NCI-H2029 treated with DMSO at 0.1 percent for 48 hours (cell line): ENCODE results near the gene NUMB.
A peak's percentile ranks its signal among the peaks of the same experiment; 100 is the strongest.
"Not testable (repeated sequence)": the region's sequence is repeated elsewhere in the genome, so short reads cannot be mapped to it uniquely, and the experiment has no call there.

Experiments used
- DNase-seq: peaks from one replicate; lab custom pipeline; 2025; lab: John Stamatoyannopoulos, UW

Gene NUMB

GRCh38 chr14:73465823-73466532 is 7.6 kb upstream of the NUMB start:
- no peak for DNase-seq

GRCh38 chr14:73463411-73463810 is 5.1 kb upstream of the NUMB start:
- DNase-seq: no peak

- no peak for DNase-seq
These were observed 4.5 kb upstream of the NUMB start for GRCh38 chr14:73462815-73463214.

GRCh38 chr14:73462048-73462715 is 3.8 kb upstream of the NUMB start:
- DNase-seq: peak; percentile 55

- DNase-seq: no peak
These were observed 3.2 kb upstream of the NUMB start for GRCh38 chr14:73461478-73462047.

- DNase-seq: no peak
These were observed 2.4 kb upstream of the NUMB start for GRCh38 chr14:73460691-73461127.

GRCh38 chr14:73459959-73460358 is 1.6 kb upstream of the NUMB start:
- DNase-seq: no peak

- no peak for DNase-seq
These were observed 493 bp downstream of the NUMB start for GRCh38 chr14:73457924-73458182.

GRCh38 chr14:73457041-73457923 is 1.1 kb downstream of the NUMB start:
- DNase-seq: no peak

- DNase-seq: no peak
These were observed 3.1 kb downstream of the NUMB start for GRCh38 chr14:73455294-73455693.

- peak; percentile 32 for DNase-seq
These were observed 5.8 kb downstream of the NUMB start for GRCh38 chr14:73452341-73453186.

- no peak for DNase-seq
These were observed 14.6 kb downstream of the NUMB start for GRCh38 chr14:73443758-73444157.

GRCh38 chr14:73441286-73441685 is 17.1 kb downstream of the NUMB start:
- DNase-seq: no peak

- DNase-seq: no peak
These were observed 19.4 kb downstream of the NUMB start for GRCh38 chr14:73438993-73439392.

- no peak for DNase-seq
These were observed 21.1 kb downstream of the NUMB start for GRCh38 chr14:73437206-73437605.

GRCh38 chr14:73432124-73432523 is 26.2 kb downstream of the NUMB start:
- no peak for DNase-seq

- DNase-seq: no peak
These were observed 30.0 kb downstream of the NUMB start for GRCh38 chr14:73428353-73428824.

GRCh38 chr14:73427516-73428264 is 30.7 kb downstream of the NUMB start:
- no peak for DNase-seq

- DNase-seq: no peak
These were observed 31.5 kb downstream of the NUMB start for GRCh38 chr14:73426877-73427276.

- no peak for DNase-seq
These were observed 33.9 kb downstream of the NUMB start for GRCh38 chr14:73424453-73424852.

GRCh38 chr14:73423092-73423491 is 35.3 kb downstream of the NUMB start:
- not testable (repeated sequence) for DNase-seq
